HEK293 (cell line): Measurements from ENCODE around the gene SEC24C.

Source experiments
- ATF2 ChIP-seq: fragments of 450-650 bp; formaldehyde crosslinking; IDR thresholded peaks from 2 replicates; pipeline ENCODE4 v1.5.1; 2016; ENCODE audit warnings: missing biosample characterization, missing genetic modification characterization, low read depth
- EGR2 ChIP-seq: fragments of 450-650 bp; formaldehyde crosslinking; IDR thresholded peaks from 2 replicates; pipeline ENCODE4 v1.5.1; 2016; ENCODE audit warnings: low read depth, missing biosample characterization, missing genetic modification characterization
- ELK4 ChIP-seq: IDR thresholded peaks from 2 replicates; pipeline ENCODE4 v1.6.1; 2011; ENCODE audit warnings: mild to moderate bottlenecking, low read depth, low read length, borderline replicate concordance
- FEZF1 ChIP-seq: fragments of 450-650 bp; formaldehyde crosslinking; IDR thresholded peaks from 2 replicates; pipeline ENCODE4 v1.5.1; 2016; ENCODE audit warnings: missing biosample characterization, missing genetic modification characterization
- HOXA7 ChIP-seq: sonication (generic); formaldehyde crosslinking; IDR thresholded peaks from 2 replicates; pipeline ENCODE4 v1.8.1; 2022; ENCODE audit warnings: missing genetic modification reagents, borderline replicate concordance
- HOXC10 ChIP-seq: sonication (generic); formaldehyde crosslinking; IDR thresholded peaks from 2 replicates; pipeline ENCODE4 v1.8.1; 2023; ENCODE audit warnings: mild to moderate bottlenecking, missing genetic modification reagents
- HOXD13 ChIP-seq: sonication (generic); formaldehyde crosslinking; IDR thresholded peaks from 2 replicates; pipeline ENCODE4 v1.8.0; 2022; ENCODE audit warnings: missing genetic modification reagents, borderline replicate concordance
- IKZF3 ChIP-seq: fragments of 450-650 bp; IDR thresholded peaks from 2 replicates; pipeline ENCODE4 v1.5.0; 2018; ENCODE audit warnings: missing biosample characterization, mild to moderate bottlenecking, missing genetic modification characterization, moderate library complexity
- REPIN1 ChIP-seq: fragments of 450-650 bp; formaldehyde crosslinking; IDR thresholded peaks from 2 replicates; pipeline ENCODE4 v1.5.1; 2017; ENCODE audit warnings: missing biosample characterization, missing genetic modification characterization, low read depth
- SP3 ChIP-seq: fragments of 450-650 bp; formaldehyde crosslinking; IDR thresholded peaks from 2 replicates; pipeline ENCODE4 v1.5.1; 2016; ENCODE audit warnings: missing biosample characterization, missing genetic modification characterization
- SP7 ChIP-seq: fragments of 450-650 bp; formaldehyde crosslinking; IDR thresholded peaks from 2 replicates; pipeline ENCODE4 v1.5.1; 2016; ENCODE audit warnings: missing biosample characterization, missing genetic modification characterization
- YY2 ChIP-seq: fragments of 450-650 bp; formaldehyde crosslinking; IDR thresholded peaks from 2 replicates; pipeline ENCODE4 v1.5.1; 2016; ENCODE audit warnings: missing biosample characterization, missing genetic modification characterization
- ZFP37 ChIP-seq: fragments of 450-650 bp; formaldehyde crosslinking; IDR thresholded peaks from 2 replicates; pipeline ENCODE4 v1.5.1; 2016; ENCODE audit warnings: missing biosample characterization, missing genetic modification characterization
- ZNF112 ChIP-seq: fragments of 450-650 bp; formaldehyde crosslinking; IDR thresholded peaks from 2 replicates; pipeline ENCODE4 v1.5.0; 2017; ENCODE audit warnings: missing biosample characterization, missing genetic modification characterization
- ZNF132 ChIP-seq: fragments of 450-650 bp; formaldehyde crosslinking; IDR thresholded peaks from 2 replicates; pipeline ENCODE4 v1.5.1; 2017; ENCODE audit warnings: missing biosample characterization, missing genetic modification characterization, borderline replicate concordance
- ZNF133 ChIP-seq: fragments of 450-650 bp; formaldehyde crosslinking; IDR thresholded peaks from 2 replicates; pipeline ENCODE4 v1.5.1; 2016; ENCODE audit warnings: missing biosample characterization, missing genetic modification characterization
- ZNF148 ChIP-seq: fragments of 450-650 bp; formaldehyde crosslinking; IDR thresholded peaks from 2 replicates; pipeline ENCODE4 v1.5.0; 2017; ENCODE audit warnings: missing biosample characterization, missing genetic modification characterization, borderline replicate concordance
- ZNF184 ChIP-seq: fragments of 450-650 bp; IDR thresholded peaks from 2 replicates; pipeline ENCODE4 v1.5.1; 2018; ENCODE audit warnings: missing biosample characterization, mild to moderate bottlenecking, missing genetic modification characterization
- ZNF202 ChIP-seq: fragments of 450-650 bp; formaldehyde crosslinking; IDR thresholded peaks from 2 replicates; pipeline ENCODE4 v1.5.1; 2016; ENCODE audit warnings: missing biosample characterization, missing genetic modification characterization, borderline replicate concordance
- ZNF280C ChIP-seq: fragments of 450-650 bp; formaldehyde crosslinking; IDR thresholded peaks from 2 replicates; pipeline ENCODE4 v1.5.1; 2016; ENCODE audit warnings: missing biosample characterization, missing genetic modification characterization
- ZNF391 ChIP-seq: fragments of 450-650 bp; formaldehyde crosslinking; IDR thresholded peaks from 2 replicates; pipeline ENCODE4 v1.5.1; 2016; ENCODE audit warnings: low read depth, missing biosample characterization, missing genetic modification characterization, borderline replicate concordance
- ZNF398 ChIP-seq: fragments of 450-650 bp; formaldehyde crosslinking; IDR thresholded peaks from 2 replicates; pipeline ENCODE4 v1.5.1; 2017; ENCODE audit warnings: missing biosample characterization, missing genetic modification characterization
- ZNF530 ChIP-seq: fragments of 450-650 bp; formaldehyde crosslinking; IDR thresholded peaks from 2 replicates; pipeline ENCODE4 v1.5.1; 2016; ENCODE audit warnings: low read depth, missing biosample characterization, missing genetic modification characterization
- ZNF704 ChIP-seq: fragments of 450-650 bp; formaldehyde crosslinking; IDR thresholded peaks from 2 replicates; pipeline ENCODE4 v1.5.1; 2016; ENCODE audit warnings: missing biosample characterization, missing genetic modification characterization
- ZNF777 ChIP-seq: fragments of 450-650 bp; formaldehyde crosslinking; IDR thresholded peaks from 2 replicates; pipeline ENCODE4 v1.5.1; 2017; ENCODE audit warnings: missing biosample characterization, missing genetic modification characterization, borderline replicate concordance
- ZNF791 ChIP-seq: fragments of 450-650 bp; formaldehyde crosslinking; IDR thresholded peaks from 2 replicates; pipeline ENCODE4 v1.5.1; 2016; ENCODE audit warnings: missing biosample characterization, missing genetic modification characterization
- ZNF830 ChIP-seq: fragments of 450-650 bp; IDR thresholded peaks from 2 replicates; pipeline ENCODE4 v1.5.0; 2018; ENCODE audit warnings: missing biosample characterization, missing genetic modification characterization, low read depth, mild to moderate bottlenecking, moderate library complexity
- ZSCAN4 ChIP-seq: fragments of 450-650 bp; formaldehyde crosslinking; IDR thresholded peaks from 2 replicates; pipeline ENCODE4 v1.5.1; 2017; ENCODE audit warnings: missing biosample characterization, missing genetic modification characterization

Gene SEC24C

GRCh38 chr10:73781879-73782748 is 37.9 kb downstream of the SEC24C start, which contains the start of gene CHCHD1 (continued):
- TF ChIP-seq ZNF398 (tag by site-specific recombination) (no peak), IKZF3 (tag by site-specific recombination) (no peak), ZNF704 (tag by site-specific recombination) (no peak), REPIN1 (tag by site-specific recombination) (no peak), ZNF132 (tag by site-specific recombination) (no peak), HOXA7 (CRISPR knock-in tag) (no peak), ZNF148 (tag by site-specific recombination) (no peak), EGR2 (tag by site-specific recombination) (peak; percentile 61; the same call in 1 of the 2 replicates), FEZF1 (tag by site-specific recombination) (no peak), ZNF112 (tag by site-specific recombination) (no peak), ZFP37 (tag by site-specific recombination) (0 out of 2 replicates have a peak, but pooled peaks have one; percentile 46), HOXD13 (no peak), ZNF830 (tag by site-specific recombination) (no peak), SP3 (tag by site-specific recombination) (peak; percentile 86), HOXC10 (CRISPR knock-in tag) (no peak), YY2 (tag by site-specific recombination) (peak; percentile 97), ZSCAN4 (tag by site-specific recombination) (no peak; the same call in 1 of the 2 replicates), ZNF202 (tag by site-specific recombination) (no peak), ZNF777 (no peak), ZNF184 (no peak), ELK4 (no peak), ATF2 (tag by site-specific recombination) (no peak), ZNF391 (tag by site-specific recombination) (no peak), ZNF133 (no peak), ZNF280C (tag by site-specific recombination) (no peak), ZNF791 (tag by site-specific recombination) (no peak), ZNF530 (tag by site-specific recombination) (no peak), SP7 (tag by site-specific recombination) (peak; percentile 63)
